ENCODE measurements around the gene AURKA. TPM values are rescaled to one million over a fixed set of nuclear protein-coding genes. Genes with fewer than 3 reads are reported as not detected.

Gene AURKA
- total RNA-seq, 1 experiment from 2014 or later, result 115 TPM

DNA sequence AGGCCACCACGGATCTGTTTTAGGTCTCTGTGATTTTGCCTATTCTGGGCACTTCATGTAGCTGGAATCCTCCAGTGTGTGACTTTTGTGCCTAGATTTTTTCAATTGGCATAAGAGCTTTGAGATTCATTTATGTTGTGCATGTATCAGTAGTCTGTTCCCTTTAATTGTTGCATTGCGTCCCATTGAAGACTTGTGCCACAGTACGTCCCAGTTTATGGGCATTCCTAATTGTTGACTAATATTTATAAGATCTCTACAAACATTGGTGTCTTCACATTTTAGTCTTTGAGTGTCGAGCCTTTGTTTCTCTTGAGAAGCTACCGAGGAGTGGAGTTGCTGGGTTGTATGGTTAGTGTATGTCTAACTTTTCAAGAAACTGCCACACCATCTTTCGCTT, 33.9 kb downstream of the AURKA start:
- in situ Hi-C loops (cut with HindIII; ENCODE audit: low pct_unique_long_range_greater_than_20kb, low sequenced_read_pairs), result no loop called here
- no peaks in the 10 kb centered on the region for H3K36me3 ChIP-seq (ENCODE audit: control insufficient read depth, insufficient read depth, low read length)
- POLR2A ChIA-PET, result interaction anchor here (0.7 kb wide), 1 partner anchor 31 kb away, joined by 3 read pairs; no protein-coding TSS in a partner anchor

GRCh38 chr20:56353356-56353755, 38.7 kb downstream of the AURKA start:
- H3K27ac ChIP-seq (ENCODE audit: low read length), result no peak overlapping the region
- H3K4me1 ChIP-seq (ENCODE audit: control insufficient read depth, insufficient read depth, low read length), result no peaks in the 10 kb centered on the region
- H3K27me3 ChIP-seq (ENCODE audit: control insufficient read depth, insufficient read depth, low read length), result peaks cover 3% of the 10 kb centered on the region
- DNase-seq (ENCODE audit: low read depth, low spot score) (no peak), ATAC-seq (no peak)
- BruUV-seq (replicated peaks), result no TSS peak
- in situ Hi-C loops (cut with HindIII; ENCODE audit: low pct_unique_long_range_greater_than_20kb, low sequenced_read_pairs), result no loop called here
- no peak overlapping the region for H3K4me3 ChIP-seq (ENCODE audit: low read depth in 2 of 2, low read length in 2 of 2)
- no peaks in the 10 kb centered on the region for H3K36me3 ChIP-seq (ENCODE audit: control insufficient read depth, insufficient read depth, low read length)
- CTCF ChIA-PET, result no interaction called here
- POLR2A ChIA-PET, result interaction anchor here (0.7 kb wide), 1 partner anchor 636 kb away, joined by 14 read pairs; no protein-coding TSS in a partner anchor
- no peak for TF ChIP-seq SIN3A (IDR thresholded peaks at IDR 0.05; ENCODE audit: borderline replicate concordance, insufficient read depth, low read depth, low read length)
- TF ChIP-seq POLR2AphosphoS5 (IDR thresholded peaks at IDR 0.05; ENCODE audit: low read depth, low read length), result no peak
- no peak for TF ChIP-seq REST (IDR thresholded peaks at IDR 0.05; ENCODE audit: insufficient read depth in 1 of 2, low read depth in 2 of 2, low read length in 1 of 2)
- no peak for TF ChIP-seq CTCF (IDR thresholded peaks at IDR 0.05)
- no peak for TF ChIP-seq TCF7L2 (IDR thresholded peaks at IDR 0.05; ENCODE audit: low read depth, low read length)
- intact Hi-C loops (cut with micrococcal nuclease; ENCODE audit: unreplicated experiment), result no loop called here
- H3K9me3 ChIP-seq (ENCODE audit: control insufficient read depth, insufficient read depth, low read depth, low read length), result no peaks in the 10 kb centered on the region

More for the DNA sequence above, 33.9 kb downstream of the AURKA start:
- ATAC-seq, result no peak
- Histone ChIP-seq H3K27ac (ENCODE audit: low read length) (no peak overlapping the region), H3K4me3 (ENCODE audit: low read depth in 2 of 2, low read length in 2 of 2) (peak overlapping the region; percentile 72), H3K9me3 (ENCODE audit: control insufficient read depth, insufficient read depth, low read depth, low read length) (no peaks in the 10 kb centered on the region), H3K27me3 (ENCODE audit: control insufficient read depth, insufficient read depth, low read length) (peaks cover 3% of the 10 kb centered on the region), H3K4me1 (ENCODE audit: control insufficient read depth, insufficient read depth, low read length) (peaks cover 3% of the 10 kb centered on the region)
- TF ChIP-seq POLR2AphosphoS5 (IDR thresholded peaks at IDR 0.05; ENCODE audit: low read depth, low read length) (no peak), SIN3A (IDR thresholded peaks at IDR 0.05; ENCODE audit: borderline replicate concordance, insufficient read depth, low read depth, low read length) (no peak)
- DNase-seq (ENCODE audit: low read depth, low spot score), result no peak
- BruUV-seq (replicated peaks), result no TSS peak
- intact Hi-C loops (cut with micrococcal nuclease; ENCODE audit: unreplicated experiment), result no loop called here
- CTCF ChIA-PET, result interaction anchor here (0.6 kb wide), 1 partner anchor 987 kb away, joined by 4 read pairs; no protein-coding TSS in a partner anchor

- CTCF ChIA-PET, result no interaction called here
- DNase-seq (ENCODE audit: low read depth, low spot score), result no peak
- no peaks in the 10 kb centered on the region for H3K36me3 ChIP-seq (ENCODE audit: control insufficient read depth, insufficient read depth, low read length)
Observed at GRCh38 chr20:56352345-56353055, 39.5 kb downstream of the AURKA start.

More at GRCh38 chr20:56352345-56353055, 39.5 kb downstream of the AURKA start:
- H3K4me1 ChIP-seq (ENCODE audit: control insufficient read depth, insufficient read depth, low read length), result no peaks in the 10 kb centered on the region
- BruUV-seq (replicated peaks), result no TSS peak
- H3K4me3 ChIP-seq (ENCODE audit: low read depth in 2 of 2, low read length in 2 of 2), result no peak overlapping the region
- POLR2A ChIA-PET, result no interaction called here
- in situ Hi-C loops (cut with HindIII; ENCODE audit: low pct_unique_long_range_greater_than_20kb, low sequenced_read_pairs) (no loop called here), intact Hi-C loops (cut with micrococcal nuclease; ENCODE audit: unreplicated experiment) (no loop called here)
- no peak for ATAC-seq
- H3K27me3 ChIP-seq (ENCODE audit: control insufficient read depth, insufficient read depth, low read length), result peaks cover 5% of the 10 kb centered on the region
- no peak overlapping the region for H3K27ac ChIP-seq (ENCODE audit: low read length)
- H3K9me3 ChIP-seq (ENCODE audit: control insufficient read depth, insufficient read depth, low read depth, low read length), result no peaks in the 10 kb centered on the region
- no peak for TF ChIP-seq REST (IDR thresholded peaks at IDR 0.05; ENCODE audit: insufficient read depth in 1 of 2, low read depth in 2 of 2, low read length in 1 of 2)
- TF ChIP-seq SIN3A (IDR thresholded peaks at IDR 0.05; ENCODE audit: borderline replicate concordance, insufficient read depth, low read depth, low read length), result no peak
- no peak for TF ChIP-seq POLR2AphosphoS5 (IDR thresholded peaks at IDR 0.05; ENCODE audit: low read depth, low read length)
- TF ChIP-seq TCF7L2 (IDR thresholded peaks at IDR 0.05; ENCODE audit: low read depth, low read length), result no peak
- no peak for TF ChIP-seq CTCF (IDR thresholded peaks at IDR 0.05)

Measured in Panc1 (cell line).